NCI-H1417 (cell line): ENCODE results near the gene UBXN7.
A peak's percentile ranks its signal among the peaks of the same experiment; 100 is the strongest.
"Not testable (repeated sequence)": the region's sequence is repeated elsewhere in the genome, so short reads cannot be mapped to it uniquely, and the experiment has no call there.

Experiments used
- DNase-seq, 3 experiments: peaks; one replicate each; lab custom pipeline; 2025; lab: John Stamatoyannopoulos, UW

The UBXN7 gene

GRCh38 chr3:196432137-196432879 is at the start of gene UBXN7:
Gene UBXN7 (minus strand): TSS chr3:196432427. CDS start chr3:196432399, 28 bp downstream.
- DNase-seq: peak; percentile 94 to 98 (median 97)

GRCh38 chr3:196477678-196478077 is 45.5 kb upstream of the UBXN7 start:
- no peak for DNase-seq

DNA sequence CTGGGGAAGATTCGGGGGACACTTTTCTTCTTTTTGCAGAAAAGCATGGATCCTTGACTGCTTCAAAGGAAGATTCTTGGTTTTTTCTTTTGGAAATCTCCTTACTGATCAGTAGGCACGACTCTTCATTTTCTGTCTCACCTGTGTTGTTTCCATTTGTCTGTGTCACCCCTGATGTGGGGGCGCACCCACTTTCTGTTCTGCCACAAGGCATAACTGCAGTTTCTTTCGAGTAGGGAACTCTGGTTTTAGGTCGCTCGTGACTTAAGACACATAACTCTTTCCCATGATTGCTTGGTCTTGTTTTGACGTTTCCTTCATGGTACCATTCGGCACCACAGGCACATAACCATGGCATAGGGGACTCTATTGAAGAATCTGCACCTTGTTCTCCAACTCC is 40.1 kb upstream of the UBXN7 start:
- DNase-seq: no peak

DNA sequence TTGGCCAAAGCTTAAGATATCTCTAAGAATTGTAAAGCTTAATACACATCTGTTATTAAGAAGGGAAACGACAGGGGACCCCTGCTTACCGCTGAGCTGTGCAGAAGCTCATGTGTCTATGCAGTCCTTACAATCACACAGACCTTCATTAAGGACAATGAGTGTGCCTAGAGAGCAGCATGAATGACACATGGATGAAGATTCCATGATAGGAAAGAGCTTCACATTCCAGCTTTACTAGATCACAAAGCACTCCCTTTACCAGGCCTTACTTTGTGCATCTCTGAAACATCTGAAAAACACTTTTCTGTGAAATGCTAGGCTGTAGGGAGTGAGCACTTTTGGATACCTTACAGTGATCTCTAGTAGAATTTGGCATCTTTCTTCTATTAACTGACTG is 39.3 kb upstream of the UBXN7 start:
- no peak for DNase-seq

DNA sequence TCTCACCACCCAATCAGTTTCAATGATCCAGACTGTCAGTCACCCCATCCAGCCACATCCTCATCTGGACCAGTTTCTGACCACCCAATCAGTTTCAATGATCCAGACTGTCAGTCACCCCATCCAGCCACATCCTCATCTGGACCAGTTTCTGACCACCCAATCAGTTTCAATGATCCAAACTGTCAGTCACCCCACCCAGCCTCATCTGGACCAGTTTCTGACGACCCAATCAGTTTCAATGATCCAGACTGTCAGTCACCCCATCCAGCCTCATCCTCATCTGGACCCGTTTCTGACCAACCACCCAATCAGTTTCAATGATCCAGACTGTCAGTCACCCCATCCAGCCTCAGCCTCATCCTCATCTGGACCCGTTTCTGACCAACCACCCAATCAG is 38.0 kb upstream of the UBXN7 start:
- not testable (repeated sequence) for DNase-seq

- DNase-seq: no peak
These were observed 31.6 kb upstream of the UBXN7 start for GRCh38 chr3:196463804-196464203.

- no peak for DNase-seq
These were observed 31.2 kb upstream of the UBXN7 start for GRCh38 chr3:196463478-196463756.

- DNase-seq: not testable (repeated sequence)
These were observed 30.7 kb upstream of the UBXN7 start for GRCh38 chr3:196462680-196463477.

DNA sequence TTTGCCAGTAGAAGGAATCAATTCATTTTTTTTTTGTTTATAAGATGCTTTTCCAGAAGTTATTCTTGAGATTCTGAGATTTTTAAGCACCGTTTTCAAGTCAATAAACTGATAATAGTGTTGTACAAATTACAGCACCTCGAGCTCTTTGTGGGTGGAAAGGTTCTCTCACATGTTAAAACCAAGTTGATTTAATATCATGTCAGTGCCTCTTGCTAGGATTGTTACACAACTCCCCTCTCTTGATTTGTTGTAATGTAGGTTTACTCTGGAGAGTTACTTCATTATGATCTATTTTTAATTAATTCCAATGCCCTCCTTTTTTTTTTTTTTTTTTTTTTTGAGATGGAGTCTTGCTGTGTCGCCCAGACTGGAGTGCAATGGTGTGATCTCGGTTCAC is 25.8 kb upstream of the UBXN7 start:
- DNase-seq: no peak

DNA sequence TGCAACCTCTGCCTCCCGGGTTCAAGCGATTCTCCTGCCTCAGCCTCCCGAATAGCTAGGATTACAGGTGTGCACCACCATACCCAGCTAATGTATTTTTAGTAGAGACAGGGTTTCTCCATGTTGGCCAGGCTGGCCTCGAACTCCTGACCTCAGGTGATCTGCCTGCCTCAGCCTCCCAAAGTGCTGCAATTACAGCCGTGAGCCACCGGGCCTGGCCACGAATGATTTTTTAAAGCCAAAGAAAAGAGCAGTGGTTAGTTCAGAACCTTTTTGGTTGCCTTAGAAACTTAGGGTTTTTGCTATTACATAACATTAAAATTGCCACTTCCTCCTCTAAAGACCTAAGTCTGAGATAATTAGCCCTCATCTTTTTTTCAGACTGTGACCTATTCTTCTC is 25.2 kb upstream of the UBXN7 start:
- DNase-seq: not testable (repeated sequence)

DNA sequence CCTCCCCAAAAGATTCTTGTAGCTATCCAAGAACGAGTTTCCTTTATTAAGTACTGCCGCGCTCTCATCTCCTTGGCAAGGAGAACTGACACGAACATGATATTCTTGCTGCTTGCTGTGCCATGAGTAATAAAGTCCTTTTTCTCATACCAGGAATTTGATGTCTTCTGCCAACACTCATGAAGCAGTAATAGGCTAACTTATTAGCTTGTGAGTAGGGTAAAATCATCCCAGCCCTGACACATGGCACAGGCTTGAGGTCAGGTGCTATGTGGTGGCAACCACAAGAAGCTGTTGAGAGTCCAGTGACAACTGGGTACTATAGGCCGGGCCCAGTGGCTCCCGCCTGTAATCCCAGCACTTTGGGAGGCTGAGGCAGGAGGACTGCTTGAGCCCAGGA is 22.7 kb upstream of the UBXN7 start:
- DNase-seq: no peak

- not testable (repeated sequence) for DNase-seq
These were observed 13.2 kb upstream of the UBXN7 start for GRCh38 chr3:196445391-196445790.

DNA sequence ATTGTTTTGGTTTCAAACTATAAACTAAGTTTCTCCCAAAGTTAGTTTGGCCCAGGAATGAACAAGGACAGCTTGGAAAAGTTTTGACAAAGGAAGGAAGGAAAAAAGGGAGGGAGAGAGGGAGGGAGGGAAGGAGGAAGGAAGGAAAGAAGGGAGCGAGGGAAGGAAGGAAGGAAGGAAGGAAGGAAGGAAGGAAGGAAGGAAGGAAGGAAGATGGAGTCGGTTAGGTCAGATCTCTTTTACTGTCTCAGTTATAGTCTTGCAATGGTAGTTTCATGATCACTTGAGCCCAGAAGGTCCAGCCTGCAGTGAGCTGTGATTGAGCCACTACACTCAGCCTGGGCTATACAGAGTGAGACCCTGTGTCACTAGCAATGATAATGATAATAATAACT is 12.3 kb upstream of the UBXN7 start:
- no peak for DNase-seq

DNA sequence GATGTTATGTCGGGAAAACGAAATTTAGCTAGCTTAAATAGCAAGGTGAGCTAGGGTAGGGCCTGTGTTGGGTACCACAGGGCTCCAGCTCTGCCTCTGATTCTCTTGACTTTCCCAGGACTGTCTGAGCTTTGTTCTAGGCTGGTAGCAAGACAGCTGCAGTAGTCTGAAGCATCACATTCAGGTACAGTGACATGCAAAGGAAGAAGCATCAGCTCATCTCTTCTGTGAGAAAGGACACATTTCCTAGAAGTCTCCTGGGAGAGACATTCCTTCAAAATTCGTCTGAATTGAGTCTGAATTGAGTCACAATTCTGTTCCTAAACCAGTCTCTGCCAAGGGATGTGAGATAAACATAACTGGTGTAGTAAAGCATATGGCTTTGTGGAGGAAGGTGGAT is 8.5 kb upstream of the UBXN7 start:
- DNase-seq: no peak

- no peak for DNase-seq
These were observed 7.9 kb upstream of the UBXN7 start for GRCh38 chr3:196440041-196440537.

GRCh38 chr3:196431181-196432136 is 768 bp downstream of the UBXN7 start:
- DNase-seq: peak; percentile 19 to 73 (median 72)

DNA sequence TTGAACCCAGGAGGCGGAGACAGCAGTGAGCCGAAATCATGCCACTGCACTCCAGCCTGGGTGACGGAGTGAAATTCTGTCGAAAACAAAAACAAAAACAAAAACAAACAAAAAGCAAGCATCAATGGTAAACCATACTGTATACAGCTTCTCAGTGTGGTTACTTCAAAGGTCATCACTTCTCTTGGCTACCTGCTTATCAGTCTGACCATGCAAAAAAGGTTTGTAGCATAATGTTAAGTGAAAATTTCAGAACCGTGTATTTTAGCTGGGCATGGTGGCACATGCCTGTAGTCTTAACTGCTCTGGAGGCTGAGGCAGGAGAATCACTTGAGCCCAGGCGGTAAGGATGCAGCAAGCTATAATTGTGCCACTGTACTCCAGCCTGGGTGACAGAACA is 4.2 kb downstream of the UBXN7 start:
- no peak for DNase-seq

GRCh38 chr3:196424421-196424820 is 7.8 kb downstream of the UBXN7 start:
- DNase-seq: not testable (repeated sequence)

- DNase-seq: peak in 1 of 3 experiments; percentile 32
These were observed 9.0 kb downstream of the UBXN7 start for GRCh38 chr3:196423044-196423781.

- not testable (repeated sequence) for DNase-seq
These were observed 10.6 kb downstream of the UBXN7 start for GRCh38 chr3:196421668-196422067.

GRCh38 chr3:196419386-196419785 is 12.8 kb downstream of the UBXN7 start:
- DNase-seq: no peak
